Endometrium (tissue), 2 donors: ENCODE results near the gene MYO18B.

Experiments
- FAIRE-seq: peaks from 2 replicates; lab custom pipeline; 2012; peaks lifted over from hg19 to GRCh38; lab: Jason Lieb, UNC
- donor health status: control.
- donor health status: control.

The MYO18B gene

GRCh38 chr22:25712661-25713400 is 29.2 kb upstream of the MYO18B start:
- FAIRE-seq: no peak

GRCh38 chr22:25714070-25714469 is 27.9 kb upstream of the MYO18B start:
- FAIRE-seq: no peak

GRCh38 chr22:25714739-25715138 is 27.2 kb upstream of the MYO18B start:
- FAIRE-seq: no peak

GRCh38 chr22:25716637-25717036 is 25.4 kb upstream of the MYO18B start:
- no peak for FAIRE-seq

DNA sequence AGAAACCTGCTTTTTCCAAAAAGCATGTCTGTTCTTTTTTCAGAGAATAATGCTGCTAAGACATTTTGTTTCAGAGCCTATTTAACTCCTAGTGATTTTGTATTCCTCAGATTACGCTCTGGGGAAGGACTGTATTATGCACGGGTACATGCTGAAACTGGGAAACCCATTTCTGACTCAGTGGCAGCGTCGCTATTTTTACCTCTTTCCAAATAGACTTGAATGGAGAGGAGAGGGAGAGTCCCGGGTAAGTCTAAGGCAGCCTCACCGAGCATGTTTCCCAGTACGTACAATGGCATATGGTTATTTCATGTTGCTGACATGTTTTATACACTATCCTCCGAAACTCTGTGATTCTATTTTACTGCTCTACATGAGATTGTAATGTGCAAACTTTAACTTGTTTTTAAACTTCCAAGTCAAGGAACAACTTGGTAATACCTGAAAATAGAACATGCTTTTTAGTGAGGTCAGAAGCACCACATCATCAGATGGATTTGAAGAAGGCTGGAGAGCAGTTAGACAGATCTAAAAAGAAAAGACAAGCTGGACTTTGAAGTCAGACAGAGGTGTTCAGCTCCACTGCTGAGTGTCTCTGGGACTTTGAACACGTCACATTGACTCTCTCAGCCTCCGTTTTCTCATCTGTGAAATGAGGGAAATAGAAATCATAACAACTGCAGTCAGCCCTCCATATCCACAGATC is 23.7 kb upstream of the MYO18B start:
- no peak for FAIRE-seq

DNA sequence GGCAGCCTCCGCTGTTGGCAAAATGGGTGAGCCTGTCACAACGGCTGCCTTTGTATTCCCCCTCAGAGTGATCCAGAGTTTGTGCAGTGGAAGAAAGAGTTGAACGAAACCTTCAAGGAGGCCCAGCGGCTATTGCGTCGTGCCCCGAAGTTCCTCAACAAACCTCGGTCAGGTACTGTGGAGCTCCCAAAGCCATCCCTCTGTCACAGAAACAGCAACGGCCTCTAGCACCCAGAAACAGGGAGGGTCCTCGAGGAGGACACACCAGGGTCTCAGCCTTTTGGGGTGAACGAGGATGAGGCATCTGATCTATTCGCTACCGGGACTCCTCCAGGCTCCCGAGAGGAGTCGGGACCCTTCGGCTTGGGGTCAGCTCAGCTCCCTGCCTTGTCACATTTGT is 19.8 kb upstream of the MYO18B start:
- FAIRE-seq: no peak

GRCh38 chr22:25722626-25723025 is 19.4 kb upstream of the MYO18B start:
- FAIRE-seq: no peak

DNA sequence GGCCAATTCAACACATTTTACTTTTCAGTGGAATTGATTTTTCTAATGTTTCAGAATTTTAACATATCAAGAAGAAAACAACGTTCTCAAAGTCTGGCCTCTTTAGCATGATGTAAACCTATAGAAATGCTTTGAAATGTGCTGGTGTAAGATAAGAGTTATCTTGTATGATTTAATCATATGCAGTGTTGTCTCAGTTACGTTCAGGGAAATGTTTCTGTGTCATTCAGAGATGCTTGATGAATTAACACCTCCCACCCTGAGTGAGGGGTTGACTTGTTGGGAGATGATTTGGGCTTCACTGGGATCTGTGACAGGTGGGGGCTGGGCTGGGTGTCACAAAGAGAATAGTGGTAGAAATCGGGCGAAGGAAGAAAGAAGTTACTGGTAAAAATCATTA is 15.7 kb upstream of the MYO18B start:
- no peak for FAIRE-seq

DNA sequence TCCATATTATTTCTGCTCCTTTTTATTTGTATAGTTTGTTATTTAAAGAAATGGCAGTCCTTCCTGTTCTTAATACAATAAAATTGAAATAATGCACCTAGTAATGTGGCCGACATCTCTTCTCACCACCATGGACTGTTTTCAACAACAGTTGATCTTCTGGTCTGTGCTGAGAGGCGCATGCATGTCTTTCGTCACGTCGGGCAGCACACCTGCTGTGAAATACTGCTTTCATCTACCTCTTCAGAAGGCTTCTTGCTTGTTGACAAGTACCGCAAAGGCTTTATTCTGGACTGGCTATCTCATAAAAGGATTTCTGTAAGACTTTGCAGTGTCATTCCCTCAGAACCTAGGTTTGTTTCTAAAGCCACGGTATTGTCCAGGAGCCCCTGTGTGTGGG is 13.9 kb upstream of the MYO18B start:
- FAIRE-seq: no peak

- no peak for FAIRE-seq
Measured at GRCh38 chr22:25729016-25729995, 12.7 kb upstream of the MYO18B start.

DNA sequence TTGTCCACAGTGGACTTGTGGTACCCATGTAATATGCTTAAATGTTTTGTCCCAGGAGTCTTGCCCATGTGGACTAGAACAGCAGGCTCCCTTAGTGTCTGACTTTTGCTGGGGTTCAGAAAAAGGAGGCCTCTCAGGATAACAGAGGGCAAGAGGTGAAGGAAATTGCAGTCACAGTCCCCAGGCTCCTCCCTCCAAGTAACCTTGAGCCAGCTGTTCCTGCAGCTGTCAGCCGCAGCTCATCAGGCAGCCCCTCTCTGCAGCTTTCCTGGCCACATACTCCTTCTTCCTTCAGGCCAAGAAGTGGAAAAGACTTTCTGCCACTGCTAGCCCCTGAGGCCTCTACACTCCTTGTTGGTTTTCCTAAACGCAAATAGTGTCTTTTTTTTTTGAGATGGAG is 6.3 kb upstream of the MYO18B start:
- no peak for FAIRE-seq

- no peak for FAIRE-seq
Measured at GRCh38 chr22:25736378-25737011, 5.5 kb upstream of the MYO18B start.

GRCh38 chr22:25739659-25740344 is 2.2 kb upstream of the MYO18B start:
- FAIRE-seq: no peak

DNA sequence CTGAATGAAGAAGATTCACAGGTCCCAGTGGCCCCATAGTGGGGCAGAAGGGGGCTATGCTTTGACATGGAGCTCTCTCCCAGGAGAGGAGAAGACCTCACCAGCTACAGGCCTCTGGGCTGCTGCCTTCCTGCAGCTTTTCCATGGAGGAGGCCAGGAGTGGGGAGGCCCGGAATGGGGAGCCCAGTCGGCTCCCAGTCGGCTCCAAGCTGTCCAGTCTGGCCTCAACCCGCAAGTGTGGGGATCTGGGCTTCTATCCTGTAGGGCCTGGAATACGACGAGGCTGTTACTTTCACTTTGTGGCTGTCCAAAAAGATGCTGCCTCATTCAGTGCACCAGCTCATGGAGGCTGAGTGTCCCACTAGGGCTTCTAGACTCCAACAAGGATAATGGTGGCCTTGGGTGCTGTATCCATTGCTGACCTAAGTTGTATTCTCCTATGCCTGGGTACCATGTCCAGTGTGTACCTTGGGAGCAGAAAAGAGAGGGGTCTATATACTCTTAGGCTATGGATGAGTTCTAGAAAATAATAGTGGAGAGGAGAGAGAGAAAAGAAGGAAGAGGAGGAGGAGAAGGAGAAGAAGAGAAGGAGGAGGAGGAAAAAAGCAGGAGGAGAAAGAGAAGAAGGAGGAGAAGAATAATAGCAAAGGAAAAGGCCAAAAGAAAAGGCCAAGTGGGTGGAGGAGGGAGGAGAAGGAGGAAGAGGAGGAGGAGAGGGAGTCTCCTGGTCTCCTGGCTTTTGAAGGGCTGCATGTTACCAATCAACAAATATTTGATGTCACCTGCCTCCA is 1.1 kb downstream of the MYO18B start:
- FAIRE-seq: no peak

GRCh38 chr22:25744694-25745093 is 2.7 kb downstream of the MYO18B start:
- no peak for FAIRE-seq

DNA sequence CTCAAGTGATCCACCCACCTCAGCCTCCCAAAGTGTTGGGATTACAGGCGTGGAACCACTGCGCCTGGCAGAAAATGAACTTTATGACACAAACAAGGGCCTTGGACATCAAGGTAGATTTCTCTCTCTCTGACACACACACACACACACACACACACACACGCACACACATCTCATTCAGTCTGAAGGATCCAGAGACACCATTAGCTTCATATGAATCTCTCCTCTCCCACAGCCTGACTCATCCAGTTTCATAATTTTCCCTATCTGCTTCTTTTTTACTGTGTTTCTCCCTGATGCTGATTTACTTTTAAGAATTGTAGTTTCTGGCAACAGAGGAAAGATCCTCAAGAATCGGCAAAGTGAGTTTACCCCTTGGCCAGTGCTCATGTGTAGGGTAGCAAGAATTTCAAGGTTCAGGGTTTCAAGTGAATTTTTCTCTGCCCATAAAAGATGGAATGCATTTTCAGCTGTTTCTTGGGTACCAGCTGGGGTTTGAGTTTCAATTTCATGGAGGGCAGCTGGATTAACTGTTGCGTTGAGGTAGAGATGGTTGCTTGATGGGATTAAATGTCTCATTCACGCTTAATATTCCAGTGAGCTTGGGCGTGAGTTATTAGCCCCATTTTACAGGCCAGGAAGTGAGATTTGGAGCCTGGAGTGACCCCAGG is 3.5 kb downstream of the MYO18B start:
- no peak for FAIRE-seq

DNA sequence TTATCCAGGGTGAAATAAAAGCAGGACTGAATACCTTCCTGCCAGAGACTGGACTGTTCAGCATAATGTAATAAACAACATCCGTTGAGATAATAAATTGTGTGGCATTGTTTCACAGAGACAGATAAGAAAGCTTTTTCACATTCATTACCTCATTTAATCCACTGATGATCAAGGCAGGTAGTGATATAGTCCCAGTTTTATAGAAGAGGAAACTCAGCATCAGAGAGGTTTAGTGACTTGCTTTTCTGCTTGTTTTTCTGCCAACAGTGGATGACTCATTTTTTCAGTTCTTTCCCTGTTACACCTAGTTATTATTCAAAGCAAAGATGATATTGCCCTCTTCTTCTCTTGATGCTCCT is 4.0 kb downstream of the MYO18B start:
- no peak for FAIRE-seq

GRCh38 chr22:25747245-25747944 is 5.4 kb downstream of the MYO18B start:
- no peak for FAIRE-seq

DNA sequence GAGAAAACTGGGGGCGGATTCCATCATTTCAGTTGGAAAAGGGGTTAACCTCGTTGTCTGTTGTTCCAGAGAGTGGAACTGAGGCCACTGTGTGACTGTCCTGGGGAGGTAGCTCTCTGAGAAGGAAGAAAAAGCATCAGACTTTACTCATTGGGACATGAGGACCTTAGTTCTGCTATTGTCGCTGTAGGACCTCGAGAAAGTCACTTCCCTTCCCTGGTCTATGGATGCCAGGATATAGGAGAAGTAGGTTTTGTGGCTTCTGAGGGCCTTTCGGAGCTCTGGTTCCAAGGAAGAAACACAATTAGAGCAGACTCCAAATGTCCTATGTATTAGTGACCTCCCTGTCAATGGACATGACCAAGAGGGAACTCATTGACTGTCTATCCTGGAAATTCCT is 6.2 kb downstream of the MYO18B start:
- no peak for FAIRE-seq

DNA sequence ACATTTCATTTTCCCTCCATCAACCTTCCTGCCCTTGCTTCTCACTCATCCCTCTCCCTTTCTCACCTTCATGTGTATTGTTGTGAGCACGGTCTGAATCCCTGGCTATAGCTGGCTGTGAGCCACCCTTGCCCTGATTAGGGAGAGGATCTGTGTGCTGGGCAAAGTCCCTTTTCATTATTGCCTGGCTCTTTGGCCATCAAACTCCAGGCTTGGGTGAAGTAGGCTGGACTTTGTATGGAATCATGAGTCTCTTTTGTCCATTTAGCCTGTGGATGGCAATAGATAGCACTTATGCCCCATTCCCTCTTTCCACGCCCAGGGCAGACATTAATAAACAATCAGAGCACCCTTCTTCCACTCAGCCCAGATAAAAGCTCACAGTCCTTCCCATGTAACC is 6.7 kb downstream of the MYO18B start:
- no peak for FAIRE-seq
